Activated effector memory CD4-positive, alpha-beta T cell treated with Interleukin-2 at 50 U/mL for 16 hours (primary cell): Measurements from ENCODE around the gene AFDN.

Experiments used
- DNase-seq: peaks from one replicate; pipeline ENCODE4 v3.0.0-alpha.2; 2020

The AFDN gene

DNA sequence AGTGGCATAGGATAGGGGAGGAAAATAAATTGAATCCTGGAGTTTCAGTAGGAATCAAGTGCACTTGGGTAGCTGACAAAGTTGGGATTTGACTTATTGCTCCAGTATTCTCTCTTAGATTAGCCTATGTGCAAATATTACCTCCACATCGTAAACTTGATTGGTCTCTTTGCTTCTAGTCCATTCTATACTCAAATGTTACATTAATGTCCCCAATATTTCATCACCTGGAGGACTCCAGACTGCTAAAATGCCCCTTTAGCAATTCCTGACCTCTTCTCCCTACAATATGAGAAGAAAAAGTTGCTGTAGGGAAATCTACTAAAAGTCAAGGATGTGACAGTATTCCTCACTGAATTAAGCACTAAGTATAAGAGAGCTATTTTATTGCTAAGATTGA is 16.3 kb downstream of the AFDN start:
- no peak for DNase-seq

DNA sequence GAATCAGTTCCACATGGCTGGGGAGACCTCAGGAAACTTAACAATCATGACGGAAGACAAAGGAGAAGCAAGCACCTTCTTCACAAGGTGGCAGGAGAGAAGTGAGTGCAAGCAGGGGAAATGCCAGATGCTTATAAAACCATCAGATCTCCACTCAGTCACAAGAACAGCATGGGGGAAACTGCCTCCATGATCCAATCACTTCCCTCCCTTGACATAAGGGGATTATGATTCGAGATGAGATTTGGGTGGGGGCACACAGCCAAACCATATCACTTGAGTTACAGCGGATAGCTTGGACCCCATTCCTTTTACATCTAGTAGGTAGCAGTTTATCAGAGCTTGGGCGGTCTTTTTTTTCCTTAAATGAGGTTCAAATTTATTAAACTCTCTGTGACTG is 19.1 kb downstream of the AFDN start:
- DNase-seq = no peak

DNA sequence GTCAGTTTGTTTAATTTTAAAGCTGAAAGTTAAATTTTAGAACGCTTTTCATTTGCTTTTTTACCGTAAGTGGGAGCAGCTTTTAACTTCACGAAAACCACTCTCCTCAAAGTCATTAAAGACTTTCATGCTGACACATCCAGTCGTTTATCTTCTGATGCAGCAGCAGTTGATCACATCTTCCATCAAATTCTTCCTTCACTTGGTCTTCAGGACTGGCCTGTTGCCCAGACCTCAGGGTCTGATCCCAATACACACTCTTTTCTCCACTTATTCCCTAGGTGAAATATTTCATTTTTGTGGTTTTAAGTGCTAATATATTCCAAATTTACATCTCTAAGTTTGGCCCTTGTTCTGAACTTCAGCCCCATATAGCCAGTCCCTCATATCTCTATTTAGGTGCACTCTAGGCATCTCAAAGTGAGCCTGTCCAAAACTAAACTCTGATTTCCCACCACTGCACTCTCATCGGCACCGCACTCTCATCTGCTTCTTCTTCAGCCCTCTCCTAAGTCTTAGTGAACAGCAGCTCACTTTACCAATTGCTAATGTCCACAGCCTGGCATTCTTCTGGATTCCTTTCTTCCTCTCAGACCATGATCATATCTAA is 20.4 kb downstream of the AFDN start:
- DNase-seq = no peak

DNA sequence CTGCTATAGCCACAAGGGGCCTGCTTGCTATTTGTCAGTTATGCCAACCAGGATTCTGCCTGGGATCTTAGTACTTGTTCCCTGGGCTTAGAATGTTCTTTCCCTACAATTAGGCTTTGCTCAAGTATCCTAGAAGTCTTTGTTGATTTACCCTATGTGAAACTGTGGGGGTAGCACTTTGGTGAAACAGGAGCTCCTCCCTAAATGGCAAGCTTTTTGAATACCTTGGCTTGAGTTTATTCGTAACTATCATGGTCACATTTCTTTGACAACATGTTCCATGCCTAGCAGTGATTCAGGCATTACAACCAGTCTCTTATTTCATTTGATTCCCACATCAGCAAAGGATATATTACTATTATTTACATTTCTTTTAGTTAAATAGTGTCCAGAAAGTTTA is 21.2 kb downstream of the AFDN start:
- no peak for DNase-seq

DNA sequence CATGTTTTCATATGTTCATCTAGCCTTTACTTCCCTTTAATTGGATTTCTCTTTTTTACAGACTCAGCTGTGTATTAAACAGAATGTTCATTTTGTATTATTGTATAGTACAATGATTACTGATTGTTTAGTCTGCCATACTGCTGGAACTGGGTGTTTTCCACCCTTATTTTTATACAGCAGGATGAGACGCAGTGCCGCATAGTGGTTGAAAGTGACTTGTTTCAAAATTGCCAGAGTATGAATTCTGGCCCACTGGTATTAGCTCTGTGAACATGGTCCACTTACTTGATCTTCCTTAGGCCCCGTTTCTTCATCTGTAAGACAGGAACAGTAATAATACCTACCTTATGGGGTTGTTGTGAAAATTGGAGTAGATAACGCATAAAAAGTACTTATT is 22.1 kb downstream of the AFDN start:
- no peak for DNase-seq

DNA sequence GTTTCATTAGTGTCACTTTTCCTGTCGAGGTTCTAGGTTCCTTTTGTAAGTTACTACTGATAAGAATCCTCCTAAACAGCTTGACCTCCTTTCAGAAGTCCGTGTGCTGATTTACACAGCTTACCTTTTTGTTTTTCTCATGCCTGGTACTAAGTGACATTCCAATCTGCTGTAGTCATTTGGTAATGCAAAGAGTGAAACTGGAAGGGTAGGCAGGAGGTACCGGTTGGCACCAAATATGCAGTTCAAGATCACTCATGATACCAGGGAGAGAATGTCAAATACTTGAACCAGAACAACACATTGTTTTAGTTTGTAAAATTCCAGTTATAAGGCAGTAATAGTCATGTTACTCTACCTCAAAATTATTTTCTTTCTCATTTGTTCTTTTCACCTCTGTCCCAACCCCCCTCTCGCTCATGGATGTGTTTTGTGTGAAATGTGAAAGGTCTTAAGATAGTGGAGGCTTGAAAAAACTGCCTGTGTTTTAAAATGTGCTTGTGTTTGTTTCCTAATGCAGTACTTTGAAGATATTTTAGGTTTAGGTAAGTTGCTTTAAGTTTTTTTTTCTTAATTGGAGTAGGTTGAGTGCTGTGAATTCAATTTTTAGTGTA is 23.2 kb downstream of the AFDN start:
- DNase-seq = no peak

DNA sequence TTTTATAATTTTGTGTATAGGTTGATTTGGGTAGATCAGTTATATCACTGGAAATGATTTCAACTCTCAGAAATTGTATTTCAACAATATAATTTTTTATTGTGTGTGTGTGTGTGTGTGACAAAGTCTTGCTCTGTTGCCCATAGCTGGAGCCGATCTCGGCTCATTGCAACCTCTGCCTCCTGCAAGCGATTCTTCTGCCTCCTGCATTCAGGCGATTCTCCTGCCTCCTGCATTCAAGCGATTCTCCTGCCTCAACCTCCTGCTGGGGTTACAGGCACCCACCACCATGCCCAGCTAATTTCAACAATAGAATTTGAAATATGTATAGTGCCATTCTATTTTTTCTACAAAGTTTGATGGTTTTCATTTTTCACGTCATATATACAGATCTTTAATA is 24.1 kb downstream of the AFDN start:
- DNase-seq = no peak

DNA sequence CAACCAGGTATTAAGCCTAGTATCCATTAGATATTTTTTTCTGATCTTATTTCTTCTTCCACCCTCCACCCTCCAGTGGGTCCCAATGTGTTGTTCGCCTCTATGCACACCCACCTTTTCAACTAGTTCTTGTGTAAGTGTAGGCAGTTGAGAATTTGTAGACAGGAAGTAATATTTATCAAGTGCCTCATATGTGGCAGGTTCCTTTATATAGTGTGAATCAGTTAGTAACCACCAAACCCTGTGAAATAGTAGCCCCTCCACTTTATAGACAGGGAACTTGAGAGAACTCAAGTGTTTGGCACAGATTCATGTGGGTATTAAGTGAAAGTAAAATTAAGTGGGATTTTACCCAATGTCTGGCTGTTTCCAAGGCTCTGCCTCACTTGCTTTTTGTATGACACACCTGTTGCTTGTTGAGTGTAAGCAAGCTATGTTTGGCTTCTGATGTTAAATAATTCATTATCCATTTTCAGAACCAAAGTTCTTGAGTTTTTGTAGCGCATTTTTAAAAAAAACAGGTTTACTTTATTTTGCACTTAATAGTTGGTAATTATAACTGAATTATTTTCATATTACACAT is 24.8 kb downstream of the AFDN start:
- DNase-seq = no peak

DNA sequence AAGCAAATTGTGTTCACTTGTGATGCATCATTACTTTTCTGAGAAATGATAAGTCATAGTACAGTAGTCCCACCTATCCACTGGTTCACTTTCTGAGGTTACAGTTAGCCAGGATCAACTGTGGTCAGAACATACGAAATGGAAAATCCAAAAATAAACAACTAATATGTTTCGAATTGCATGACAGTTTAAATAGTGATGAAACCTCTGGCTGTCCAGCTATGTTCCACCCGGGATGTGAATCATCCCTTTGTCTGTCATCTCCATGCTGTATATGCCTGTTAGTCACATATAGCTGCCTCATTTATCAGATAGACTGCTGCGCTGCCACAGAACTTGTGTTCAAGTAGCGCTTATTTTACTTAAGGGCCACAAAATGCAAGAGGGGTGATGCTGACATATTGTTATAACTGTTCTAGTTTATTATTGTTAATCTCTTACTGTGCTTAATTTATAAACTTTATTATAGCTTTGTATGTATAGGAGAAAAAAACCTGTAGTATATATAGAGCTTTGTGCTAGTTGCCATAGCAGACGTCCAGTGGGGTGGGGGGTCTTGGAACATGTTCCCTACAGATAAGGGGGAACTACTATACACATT is 29.2 kb downstream of the AFDN start:
- DNase-seq = no peak

DNA sequence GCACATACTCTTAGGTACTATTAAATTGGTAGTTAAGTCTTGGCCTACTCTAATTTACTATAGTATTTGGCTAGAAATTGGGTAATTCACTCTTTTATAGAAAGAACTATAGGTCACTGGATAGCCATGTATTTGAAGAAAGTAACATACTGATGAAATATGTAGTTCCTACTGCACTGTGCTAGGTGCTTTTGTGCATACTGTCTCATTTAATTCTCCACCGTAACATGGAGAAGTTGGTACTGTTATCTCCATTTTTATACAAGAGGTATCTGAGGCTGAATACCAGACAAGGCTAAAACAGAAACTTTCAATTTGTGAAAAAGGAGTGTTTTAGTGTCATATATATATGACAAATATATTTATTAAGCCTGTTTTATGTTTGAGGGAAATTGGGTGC is 29.8 kb downstream of the AFDN start:
- no peak for DNase-seq

DNA sequence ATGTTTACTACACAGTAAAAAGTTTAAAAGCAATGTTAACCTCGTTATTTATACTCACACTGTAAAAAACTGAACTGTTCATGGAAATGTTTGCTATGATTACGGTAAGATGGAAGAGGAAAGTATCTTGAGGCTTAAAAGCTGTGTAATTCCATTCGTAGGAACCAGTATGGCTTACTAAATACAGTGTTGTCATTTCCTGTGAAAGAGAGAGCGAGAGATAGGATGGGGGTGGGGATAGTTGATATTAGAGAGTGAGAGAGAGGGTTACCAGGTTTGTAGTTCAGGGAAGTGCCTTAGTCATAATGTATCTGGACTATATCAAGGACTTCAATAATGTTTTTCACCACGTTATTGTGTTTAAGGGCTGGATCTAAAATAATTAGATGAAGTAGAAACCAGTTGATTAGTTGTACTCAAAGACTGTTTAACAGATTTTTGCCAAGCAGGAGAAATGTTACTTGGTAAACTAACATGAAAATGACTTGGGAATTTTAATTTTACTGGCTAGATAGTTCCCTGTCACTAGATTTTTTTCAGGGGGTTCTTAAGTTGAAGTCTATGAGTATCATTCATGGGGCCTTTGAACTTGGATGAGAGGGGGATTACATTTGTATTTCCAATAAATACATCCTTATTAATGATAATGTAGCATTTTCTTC is 30.4 kb downstream of the AFDN start:
- DNase-seq = no peak

DNA sequence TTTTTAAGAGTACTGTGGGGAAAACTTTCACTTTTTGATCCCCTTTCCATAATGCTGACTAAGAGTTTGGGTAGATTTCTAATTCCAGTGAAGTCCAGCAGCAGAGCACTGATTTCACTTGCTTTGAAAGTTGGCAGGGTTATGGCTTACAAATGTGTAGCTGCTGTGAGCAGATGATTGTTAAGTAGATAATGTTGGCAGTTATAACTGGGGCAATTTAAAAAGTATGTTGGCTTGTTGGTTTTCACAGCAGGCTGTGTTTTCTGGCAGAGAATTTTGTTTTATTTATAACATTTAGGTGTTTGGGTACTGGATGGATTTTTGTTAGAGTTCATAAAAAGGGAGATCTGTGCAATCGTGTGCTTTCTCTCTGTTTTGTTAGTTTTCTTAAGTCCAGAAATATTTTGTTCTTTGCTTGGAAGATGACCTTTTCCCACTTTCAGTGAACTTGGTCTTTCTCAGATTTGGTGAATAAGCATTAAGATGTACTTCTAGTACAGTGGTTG is 31.4 kb downstream of the AFDN start:
- no peak for DNase-seq

DNA sequence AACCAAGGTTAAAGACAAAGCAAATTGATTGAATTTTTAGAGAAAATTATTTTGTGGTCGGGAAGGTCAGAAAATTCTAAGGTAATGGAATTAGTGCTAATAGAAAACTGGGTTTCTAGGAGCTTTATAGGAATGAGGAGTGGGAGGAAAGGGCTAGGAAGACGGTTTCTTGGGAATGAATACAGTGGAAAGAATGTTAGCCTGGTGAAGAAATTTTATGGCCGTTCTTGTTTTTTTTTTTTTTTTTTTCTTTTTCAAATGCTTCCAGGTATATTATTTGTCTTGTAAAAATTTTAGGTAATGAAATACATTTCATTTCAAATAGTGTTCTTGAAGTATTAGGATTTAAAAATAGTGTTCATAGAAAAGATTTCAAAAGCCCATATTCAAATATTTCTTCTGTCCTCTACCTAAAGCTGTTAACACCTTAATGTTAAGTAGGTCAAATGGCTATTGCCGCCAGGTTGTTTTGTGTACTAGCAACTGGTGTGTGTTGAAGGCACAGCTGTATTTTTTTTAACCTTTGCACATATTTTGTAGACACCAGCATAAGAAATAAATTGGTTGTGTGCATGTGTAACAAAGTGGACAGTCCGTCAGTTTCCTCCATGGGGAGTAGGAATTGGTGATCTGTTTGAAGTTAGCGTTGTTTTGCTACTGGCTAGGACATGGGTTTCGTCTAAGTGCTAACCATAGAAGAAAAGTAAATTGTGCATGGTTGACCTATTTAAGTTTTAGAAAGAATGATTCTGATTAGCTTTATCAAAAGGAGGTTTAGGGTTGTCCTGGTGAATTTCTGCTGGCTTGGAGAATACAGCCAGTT is 32.3 kb downstream of the AFDN start:
- DNase-seq = no peak

DNA sequence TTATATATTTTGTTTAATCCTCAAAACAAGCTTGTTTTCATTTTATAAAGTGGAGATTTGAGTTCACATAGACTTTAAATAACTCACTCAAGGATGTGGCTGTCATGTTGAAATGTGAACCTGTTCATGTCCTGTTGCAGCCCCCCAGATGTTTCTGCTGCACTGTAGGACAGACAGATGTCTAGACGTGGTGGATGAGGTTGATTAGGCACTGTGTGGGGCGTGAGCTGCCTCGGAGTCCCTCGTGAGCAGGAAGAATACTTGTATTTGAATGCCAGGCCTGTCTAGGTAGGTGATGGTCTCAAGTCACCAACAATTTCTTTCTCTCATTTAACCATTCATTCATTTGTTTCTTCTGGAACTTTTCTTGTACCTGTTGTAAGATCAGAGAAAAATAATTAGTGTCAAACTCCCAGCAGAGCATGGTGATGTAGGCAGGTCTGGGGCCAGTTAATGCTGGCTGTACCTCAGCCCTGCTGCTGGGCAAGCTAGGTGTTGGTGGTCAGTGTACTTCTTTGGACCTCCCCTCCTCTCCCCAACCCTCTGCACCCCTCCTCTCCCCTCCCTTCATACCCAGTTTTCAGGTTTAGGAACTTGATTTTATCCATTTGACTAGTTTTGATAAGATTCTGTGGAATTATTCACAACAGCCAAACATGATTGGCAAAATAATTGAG is 34.0 kb downstream of the AFDN start:
- no peak for DNase-seq

DNA sequence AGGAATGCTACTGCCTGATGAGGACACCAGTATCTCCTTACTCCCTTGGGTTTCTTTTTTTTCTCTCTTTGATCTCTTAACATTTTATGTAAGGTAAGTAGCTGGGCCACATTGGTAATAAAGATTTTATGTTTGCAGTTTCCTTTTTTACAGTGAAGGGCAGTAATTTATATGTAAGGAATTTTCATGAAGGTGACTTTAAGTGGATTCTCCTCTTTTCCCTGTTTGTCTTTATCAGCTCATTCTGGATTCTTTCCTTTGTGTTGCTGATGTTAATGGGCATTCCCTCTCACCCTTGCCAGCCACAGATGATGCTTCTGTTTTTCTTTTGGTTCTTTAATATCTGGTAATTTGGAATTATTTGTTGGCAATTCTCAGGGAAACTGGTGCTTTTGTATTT is 34.7 kb downstream of the AFDN start:
- no peak for DNase-seq

DNA sequence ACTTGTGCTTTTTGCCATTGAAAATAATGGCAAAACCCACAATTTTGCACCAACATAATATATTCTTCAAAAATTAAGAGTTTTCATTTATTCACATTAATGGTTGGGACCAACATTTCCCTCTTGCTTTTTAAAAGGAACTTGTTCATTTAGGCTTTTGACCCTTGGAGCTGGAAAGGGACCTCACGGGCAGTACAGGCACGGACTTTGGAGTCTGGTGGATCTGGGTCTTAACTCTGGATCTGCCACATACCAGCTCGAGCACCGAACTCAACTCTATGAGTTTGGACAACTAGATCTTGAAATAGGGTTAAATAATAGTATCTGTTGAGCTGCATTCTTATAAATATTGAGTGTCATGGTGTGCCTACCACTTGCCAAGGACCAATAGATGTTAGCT is 37.2 kb downstream of the AFDN start:
- no peak for DNase-seq

DNA sequence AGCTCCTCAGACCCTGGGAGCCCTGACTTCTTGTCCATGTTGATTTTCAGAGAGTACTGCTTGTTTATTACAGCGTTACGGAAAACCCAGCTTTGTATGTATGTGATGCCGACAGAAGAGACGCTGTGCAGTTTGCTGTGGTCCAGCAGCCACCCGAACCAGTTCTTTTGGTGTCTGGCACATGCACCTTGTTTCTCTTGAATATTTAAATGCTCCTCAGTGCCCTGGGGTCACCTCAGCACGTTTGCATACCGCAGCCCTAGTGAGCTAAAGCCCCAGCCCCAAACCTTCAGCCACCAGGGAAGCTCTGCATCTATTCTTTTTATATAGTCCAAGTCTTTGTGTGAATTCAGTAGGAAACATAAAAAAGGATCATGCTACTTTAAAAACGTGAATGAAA is 39.9 kb downstream of the AFDN start:
- no peak for DNase-seq

DNA sequence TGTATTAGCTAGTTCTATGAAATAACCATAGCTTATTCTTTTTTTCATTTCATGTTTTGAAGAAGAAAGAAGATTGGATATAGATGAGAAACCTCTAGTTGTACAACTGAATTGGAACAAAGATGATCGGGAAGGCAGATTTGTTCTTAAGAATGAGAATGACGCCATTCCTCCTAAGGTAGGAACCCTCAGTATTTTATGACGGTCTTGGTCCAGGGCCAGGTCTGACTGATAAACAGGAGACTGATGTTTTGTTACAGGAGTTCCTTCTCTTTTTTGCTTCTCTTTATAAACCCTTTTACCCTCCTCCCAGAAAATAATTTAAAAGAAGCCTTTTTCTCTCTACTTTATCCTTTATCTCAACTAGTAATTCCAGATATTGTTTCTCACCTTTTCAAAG is 43.6 kb downstream of the AFDN start:
- DNase-seq = no peak

DNA sequence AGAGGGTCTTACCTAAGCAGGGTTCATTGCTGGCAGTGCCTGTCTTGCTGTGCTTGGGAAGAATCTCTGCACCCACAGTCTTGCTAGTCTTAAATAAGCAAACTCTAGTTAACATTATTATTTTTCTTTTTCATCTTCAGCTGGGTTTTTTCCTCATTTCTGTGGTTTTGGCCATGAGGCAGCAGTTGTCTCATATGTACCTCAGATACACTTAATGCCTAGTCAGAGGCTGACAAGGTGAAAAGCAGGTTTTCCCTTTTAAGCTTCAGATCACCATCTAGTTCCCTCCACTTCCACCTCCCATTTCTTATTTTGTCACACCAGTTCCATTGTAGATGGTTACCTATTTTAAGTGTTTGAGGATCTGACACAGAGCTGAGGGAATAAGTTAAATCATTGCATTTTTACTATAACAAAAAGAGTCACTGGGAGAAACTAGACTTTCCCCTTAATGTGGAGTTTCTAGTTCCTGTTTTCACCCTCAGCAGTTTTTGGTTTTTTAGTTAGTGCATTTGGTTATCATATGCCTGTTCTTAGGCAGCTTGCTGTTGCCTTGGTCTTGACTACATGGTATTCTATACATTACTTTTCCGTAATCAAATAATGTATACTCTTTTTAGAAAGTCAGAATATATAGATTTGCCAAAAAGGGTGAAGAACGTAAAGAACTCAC is 46.0 kb downstream of the AFDN start:
- DNase-seq = no peak

DNA sequence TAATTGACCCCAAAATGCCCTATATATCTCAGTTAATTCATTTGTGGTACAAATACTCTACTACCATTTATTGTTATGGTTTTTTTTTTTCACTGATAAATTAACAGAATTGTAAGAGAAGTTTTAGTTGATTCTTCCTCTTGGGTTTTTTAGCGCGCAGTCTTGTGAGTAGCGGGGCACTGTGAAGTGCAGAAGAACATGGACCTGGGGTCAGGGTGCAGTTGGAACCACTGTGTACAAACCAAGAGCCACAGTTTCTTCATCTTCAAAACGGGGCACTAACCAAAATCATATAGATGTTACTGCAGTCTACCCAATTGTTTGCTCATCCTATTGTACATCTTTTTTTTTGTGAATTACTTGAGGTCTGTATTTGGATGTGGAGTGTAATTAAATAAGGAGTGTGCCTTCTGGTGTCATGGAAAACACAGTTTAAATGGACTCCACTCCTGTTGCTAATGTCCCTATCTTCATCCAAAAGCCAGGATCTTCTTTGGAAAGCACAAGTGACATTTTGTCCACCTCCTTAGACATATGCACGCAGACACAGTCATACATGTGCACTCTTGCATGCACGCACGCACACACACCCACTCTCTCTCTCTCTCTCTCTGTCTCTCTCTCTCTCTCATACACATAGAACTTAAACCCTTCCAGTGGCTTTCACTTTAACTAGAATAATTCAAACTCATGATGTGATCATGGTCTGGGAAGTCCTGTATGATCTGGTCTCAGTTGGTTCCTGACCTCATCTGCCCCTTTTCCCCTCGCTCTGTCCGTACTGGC is 51.5 kb downstream of the AFDN start:
- DNase-seq = no peak

DNA sequence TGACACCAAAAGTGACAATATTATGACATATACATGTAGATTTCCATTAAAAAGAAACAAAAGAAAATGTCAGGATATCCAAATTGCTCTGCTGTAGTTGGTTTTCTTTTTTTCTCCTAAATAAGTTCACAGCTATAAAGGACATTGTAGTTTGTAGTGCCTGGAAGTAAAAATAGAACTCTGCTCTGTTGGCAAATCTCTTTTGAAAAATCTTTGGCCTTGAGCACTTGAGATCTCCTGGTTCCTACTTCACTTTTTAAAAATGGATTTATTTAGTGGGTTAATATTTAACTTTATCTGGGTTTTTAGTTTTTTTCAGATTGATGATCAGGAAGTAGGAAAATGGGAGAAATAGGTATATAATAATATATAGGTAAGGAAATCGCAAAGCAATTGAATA is 52.9 kb downstream of the AFDN start:
- DNase-seq = no peak
